Measurements from ENCODE around the gene SLC13A5. TPM values are rescaled to one million over a fixed set of nuclear protein-coding genes. Genes with fewer than 3 reads are reported as not detected.

Gene SLC13A5
- total and polyA plus RNA-seq, 2 donors (not counting 1 experiment from before 2014, with no cell fraction given): not detected

DNA sequence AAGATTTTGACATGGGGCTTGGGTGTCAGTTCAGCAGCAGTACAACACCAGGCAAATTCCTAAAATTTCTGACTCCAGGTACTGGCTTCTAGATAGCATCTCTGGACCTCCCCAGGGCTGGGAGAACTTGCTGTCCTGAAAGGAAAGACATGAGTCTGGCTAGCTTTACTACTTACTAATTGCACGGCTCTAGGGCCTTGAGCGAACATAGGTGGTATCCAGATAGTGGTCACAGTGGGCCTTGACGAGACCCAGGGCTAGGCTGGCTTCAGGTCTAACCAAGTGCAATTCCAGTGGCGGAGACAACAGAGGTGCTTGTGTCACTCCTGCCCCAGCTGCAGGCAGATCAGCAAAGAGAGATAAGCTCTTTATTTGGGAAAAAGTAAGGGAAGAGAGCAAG is 16.4 kb upstream of the SLC13A5 start:
- WGBS (ENCODE audit: insufficient coverage): 72% methylated on average over 4 of the region's 4 CpGs
- no peak overlapping the region for H3K4me2 ChIP-seq (replicated peaks; ENCODE audit: low read depth, low read length, poor library complexity, severe bottlenecking)
- H4K20me1 ChIP-seq (ENCODE audit: control insufficient read depth, insufficient read depth, low read length, poor library complexity, severe bottlenecking): no peaks in the 10 kb centered on the region
- no peak for ATAC-seq (ENCODE audit: low read depth)
- H3K27me3 ChIP-seq (replicated peaks in 1 of 4; ENCODE audit: control extremely low read depth in 1 of 4, control insufficient read depth in 3 of 4, insufficient read depth in 4 of 4, low read length in 3 of 4): peaks cover 0 to 11% (median 6%) of the 10 kb centered on the region in 4 experiments
- DNase-seq: no peak
- H3K27ac Mint-ChIP-seq: no peak overlapping the region
- H3K9me3 Mint-ChIP-seq (ENCODE audit: insufficient read depth): no peaks in the 10 kb centered on the region
- H3K27me3 Mint-ChIP-seq: peaks cover 34% of the 10 kb centered on the region
- H2AFZ ChIP-seq (ENCODE audit: insufficient read depth, low read depth, low read length, poor library complexity, severe bottlenecking): no peak overlapping the region
- H3K4me3 Mint-ChIP-seq: no peak overlapping the region
- H3K27ac ChIP-seq (ENCODE audit: low read length in 2 of 2): no peak overlapping the region
- TF ChIP-seq, protein P1, sequence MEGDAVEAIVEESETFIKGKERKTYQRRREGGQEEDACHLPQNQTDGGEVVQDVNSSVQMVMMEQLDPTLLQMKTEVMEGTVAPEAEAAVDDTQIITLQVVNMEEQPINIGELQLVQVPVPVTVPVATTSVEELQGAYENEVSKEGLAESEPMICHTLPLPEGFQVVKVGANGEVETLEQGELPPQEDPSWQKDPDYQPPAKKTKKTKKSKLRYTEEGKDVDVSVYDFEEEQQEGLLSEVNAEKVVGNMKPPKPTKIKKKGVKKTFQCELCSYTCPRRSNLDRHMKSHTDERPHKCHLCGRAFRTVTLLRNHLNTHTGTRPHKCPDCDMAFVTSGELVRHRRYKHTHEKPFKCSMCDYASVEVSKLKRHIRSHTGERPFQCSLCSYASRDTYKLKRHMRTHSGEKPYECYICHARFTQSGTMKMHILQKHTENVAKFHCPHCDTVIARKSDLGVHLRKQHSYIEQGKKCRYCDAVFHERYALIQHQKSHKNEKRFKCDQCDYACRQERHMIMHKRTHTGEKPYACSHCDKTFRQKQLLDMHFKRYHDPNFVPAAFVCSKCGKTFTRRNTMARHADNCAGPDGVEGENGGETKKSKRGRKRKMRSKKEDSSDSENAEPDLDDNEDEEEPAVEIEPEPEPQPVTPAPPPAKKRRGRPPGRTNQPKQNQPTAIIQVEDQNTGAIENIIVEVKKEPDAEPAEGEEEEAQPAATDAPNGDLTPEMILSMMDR (IDR thresholded peaks at IDR 0.05): no peak
- TF ChIP-seq EZH2 (IDR thresholded peaks at IDR 0.05; ENCODE audit: borderline replicate concordance, insufficient read depth, low read depth, low read length, poor library complexity, severe bottlenecking): no peak
- H3K79me2 ChIP-seq (ENCODE audit: control insufficient read depth, insufficient read depth, low read length): no peaks in the 10 kb centered on the region
- H3K9me3 ChIP-seq (ENCODE audit: control extremely low read depth in 1 of 3, control insufficient read depth in 2 of 3, insufficient read depth in 1 of 3, low read length in 2 of 3): no peaks in the 10 kb centered on the region
- H3K4me3 ChIP-seq (ENCODE audit: control extremely low read depth in 1 of 5, extremely low read depth in 1 of 5, insufficient read depth in 1 of 5, low read depth in 2 of 5, low read length in 4 of 5): no peak overlapping the region
- no peaks in the 10 kb centered on the region for H3K4me1 ChIP-seq (ENCODE audit: control insufficient read depth in 2 of 2, insufficient read depth in 2 of 2, low read length in 2 of 2)
- ChIA-PET CTCF (no interaction called here), POLR2A (no interaction called here)
- H3K4me1 Mint-ChIP-seq: no peaks in the 10 kb centered on the region
- no peak overlapping the region for H3K9ac ChIP-seq (ENCODE audit: low read length)
- no peaks in the 10 kb centered on the region for H3K36me3 ChIP-seq (replicated peaks in 1 of 2; ENCODE audit: control extremely low read depth in 1 of 2, control insufficient read depth in 1 of 2, extremely low read depth in 1 of 2, insufficient read depth in 2 of 2, low read length in 1 of 2)
- intact Hi-C loops (cut with micrococcal nuclease): no loop called here

DNA sequence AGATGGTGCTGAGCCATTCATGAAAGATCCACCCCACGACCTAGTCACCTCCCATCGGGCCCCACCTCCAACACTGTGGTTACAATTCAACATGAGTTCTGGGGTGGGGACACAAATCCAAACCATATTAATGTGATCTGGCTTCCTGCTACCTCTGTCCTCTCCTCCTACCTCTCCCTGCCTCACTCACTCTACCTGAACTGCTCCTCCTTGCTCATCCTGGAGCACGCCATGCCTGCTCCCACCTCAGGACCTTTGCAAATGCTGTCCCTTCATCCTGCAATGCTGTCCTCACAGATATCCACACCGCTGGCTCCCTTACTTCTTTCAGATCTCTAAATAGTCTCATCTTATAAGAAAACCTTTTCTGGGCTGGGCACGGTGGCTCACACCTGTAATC is 10.8 kb upstream of the SLC13A5 start:
- 78% methylated on average over 4 of the region's 5 CpGs for WGBS (ENCODE audit: insufficient coverage)
- Mint-ChIP-seq H3K4me3 (no peak overlapping the region), H3K4me1 (no peaks in the 10 kb centered on the region), H3K27ac (no peak overlapping the region), H3K9me3 (ENCODE audit: insufficient read depth) (no peaks in the 10 kb centered on the region), H3K27me3 (peaks cover 52% of the 10 kb centered on the region)
- Histone ChIP-seq H3K79me2 (ENCODE audit: control insufficient read depth, insufficient read depth, low read length) (no peaks in the 10 kb centered on the region), H3K9ac (ENCODE audit: low read length) (no peak overlapping the region), H3K4me1 (ENCODE audit: control insufficient read depth in 2 of 2, insufficient read depth in 2 of 2, low read length in 2 of 2) (no peaks in the 10 kb centered on the region), H2AFZ (ENCODE audit: insufficient read depth, low read depth, low read length, poor library complexity, severe bottlenecking) (no peak overlapping the region), H3K9me3 (ENCODE audit: control extremely low read depth in 1 of 3, control insufficient read depth in 2 of 3, insufficient read depth in 1 of 3, low read length in 2 of 3) (no peaks in the 10 kb centered on the region), H3K27me3 (replicated peaks in 1 of 4; ENCODE audit: control extremely low read depth in 1 of 4, control insufficient read depth in 3 of 4, insufficient read depth in 4 of 4, low read length in 3 of 4) (peaks cover 0 to 18% (median 7%) of the 10 kb centered on the region in 4 experiments), H3K27ac (ENCODE audit: low read length in 2 of 2) (no peak overlapping the region), H3K4me3 (ENCODE audit: control extremely low read depth in 1 of 5, extremely low read depth in 1 of 5, insufficient read depth in 1 of 5, low read depth in 2 of 5, low read length in 4 of 5) (no peak overlapping the region), H3K36me3 (replicated peaks in 1 of 2; ENCODE audit: control extremely low read depth in 1 of 2, control insufficient read depth in 1 of 2, extremely low read depth in 1 of 2, insufficient read depth in 2 of 2, low read length in 1 of 2) (no peaks in the 10 kb centered on the region), H3K4me2 (replicated peaks; ENCODE audit: low read depth, low read length, poor library complexity, severe bottlenecking) (no peak overlapping the region), H4K20me1 (ENCODE audit: control insufficient read depth, insufficient read depth, low read length, poor library complexity, severe bottlenecking) (no peaks in the 10 kb centered on the region)
- ATAC-seq (ENCODE audit: low read depth) (no peak), DNase-seq (no peak)
- ChIA-PET POLR2A (no interaction called here), CTCF (interaction anchor here (0.8 kb wide), 1 partner anchor 251 kb away, joined by 3 read pairs; no protein-coding TSS in a partner anchor)
- TF ChIP-seq, protein P1 (IDR thresholded peaks at IDR 0.05): no peak
- intact Hi-C loops (cut with micrococcal nuclease): no loop called here

Data from B cell (primary cell).